Activated T-cell treated with anti-CD3 and anti-CD28 coated beads, Interleukin-2, amount 50 U/mL, for 4 hours (primary cell): ENCODE data around the gene TMC8. TPM values are rescaled to one million over a fixed set of nuclear protein-coding genes. Genes with fewer than 3 reads are reported as not detected.

Experiments used
- ATAC-seq, 2 donors: fragments of 200-7000 bp; cut with Tn5 transposase; one replicate each; pipeline ENCODE4 v1.10.0; 2021
- DNase-seq: peaks from one replicate; pipeline ENCODE4 v3.0.0-alpha.2; 2020
- H3K27me3 Mint-ChIP-seq: one replicate; pipeline ENCODE4 v1.8.0; 2021; ENCODE audit warnings: low read depth, mixed read lengths
- H3K36me3 Mint-ChIP-seq: one replicate; pipeline ENCODE4 v1.8.0; 2022; ENCODE audit warnings: mixed read lengths; ENCODE audit not compliant: insufficient read depth
- H3K4me1 Mint-ChIP-seq: one replicate; pipeline ENCODE4 v1.8.0; 2021; ENCODE audit warnings: low read depth, mixed read lengths
- H3K4me3 Mint-ChIP-seq: one replicate; pipeline ENCODE4 v1.8.0; 2021; ENCODE audit warnings: mild to moderate bottlenecking, moderate library complexity, mixed read lengths
- H3K9me3 Mint-ChIP-seq: one replicate; pipeline ENCODE4 v1.8.0; 2021; ENCODE audit warnings: mixed read lengths
- total RNA-seq, 3 donors: library from RNA; stranded (reverse); gene quantifications; one replicate each; pipeline ENCODE4 v1.2.1, GENCODE V29; 2021

The TMC8 gene
- total RNA-seq, 3 donors from 2014 or later = 46.9 to 69.4 (median 61.7) TPM

DNA sequence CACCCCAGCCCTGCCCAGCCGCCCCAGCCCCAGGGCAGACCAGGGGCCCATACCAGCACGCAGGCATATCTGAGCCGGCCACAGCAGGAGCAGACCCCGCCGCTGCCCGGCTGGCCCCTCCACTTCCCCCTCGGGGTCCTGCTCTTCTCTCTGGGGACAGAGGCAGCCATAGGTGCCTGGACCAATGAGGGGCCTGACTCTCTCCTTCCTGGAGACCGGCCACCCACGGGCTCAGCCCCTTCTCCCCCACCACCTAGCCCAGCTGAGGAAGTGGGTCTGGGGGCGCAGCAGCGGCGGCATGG is 5.8 kb upstream of the TMC8 start:
- peaks cover 15% of the 10 kb centered on the region for H3K36me3 Mint-ChIP-seq
- H3K9me3 Mint-ChIP-seq = no peaks in the 10 kb centered on the region
- H3K27me3 Mint-ChIP-seq = no peaks in the 10 kb centered on the region
- H3K4me1 Mint-ChIP-seq = peaks cover 80% of the 10 kb centered on the region
- H3K4me3 Mint-ChIP-seq = peak overlapping the region; percentile 70
- ATAC-seq (no peak), DNase-seq (no peak)

DNA sequence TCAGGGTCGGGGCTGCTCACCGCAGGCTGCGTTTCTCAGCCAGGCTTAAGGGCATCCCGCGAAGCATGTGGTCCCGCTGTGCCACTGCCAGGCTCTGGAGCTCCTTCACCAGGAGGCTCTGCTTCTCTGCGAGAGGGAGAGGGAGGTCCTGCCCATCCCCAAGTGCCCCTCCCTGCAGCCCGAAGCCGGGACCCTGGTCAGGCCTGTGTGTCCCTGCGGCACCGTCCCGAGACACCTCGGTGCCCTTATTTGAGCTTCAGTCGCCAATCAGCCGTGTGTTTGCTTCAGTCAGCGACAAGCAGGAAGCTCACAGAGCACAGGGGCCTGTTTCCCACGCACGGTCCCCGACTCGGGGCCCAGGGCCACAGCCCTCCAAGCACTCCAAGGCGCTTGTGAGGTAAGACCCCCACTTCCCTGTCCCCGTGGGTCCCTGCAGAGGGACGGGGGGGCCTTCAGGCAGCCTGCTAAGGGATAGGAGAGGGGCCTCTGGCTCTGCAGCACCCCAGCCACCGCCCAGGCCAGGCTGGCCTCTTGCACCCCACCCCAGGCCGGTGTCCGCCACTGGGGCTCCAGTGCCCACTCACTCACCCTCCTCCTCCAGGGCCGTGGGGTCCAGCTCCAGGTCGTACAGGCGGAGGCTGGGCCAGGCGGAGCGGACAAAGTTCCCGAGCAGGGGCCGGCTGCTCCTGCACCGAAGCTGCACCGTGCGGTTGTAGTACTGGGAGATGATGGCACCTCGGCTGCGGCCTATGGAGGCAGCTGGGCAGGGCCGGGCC is 5.2 kb upstream of the TMC8 start:
- Mint-ChIP-seq H3K36me3 (peaks cover 15% of the 10 kb centered on the region), H3K4me3 (peak overlapping the region; percentile 70), H3K27me3 (no peaks in the 10 kb centered on the region), H3K9me3 (no peaks in the 10 kb centered on the region), H3K4me1 (peaks cover 83% of the 10 kb centered on the region)
- ATAC-seq (no peak), DNase-seq (no peak)

DNA sequence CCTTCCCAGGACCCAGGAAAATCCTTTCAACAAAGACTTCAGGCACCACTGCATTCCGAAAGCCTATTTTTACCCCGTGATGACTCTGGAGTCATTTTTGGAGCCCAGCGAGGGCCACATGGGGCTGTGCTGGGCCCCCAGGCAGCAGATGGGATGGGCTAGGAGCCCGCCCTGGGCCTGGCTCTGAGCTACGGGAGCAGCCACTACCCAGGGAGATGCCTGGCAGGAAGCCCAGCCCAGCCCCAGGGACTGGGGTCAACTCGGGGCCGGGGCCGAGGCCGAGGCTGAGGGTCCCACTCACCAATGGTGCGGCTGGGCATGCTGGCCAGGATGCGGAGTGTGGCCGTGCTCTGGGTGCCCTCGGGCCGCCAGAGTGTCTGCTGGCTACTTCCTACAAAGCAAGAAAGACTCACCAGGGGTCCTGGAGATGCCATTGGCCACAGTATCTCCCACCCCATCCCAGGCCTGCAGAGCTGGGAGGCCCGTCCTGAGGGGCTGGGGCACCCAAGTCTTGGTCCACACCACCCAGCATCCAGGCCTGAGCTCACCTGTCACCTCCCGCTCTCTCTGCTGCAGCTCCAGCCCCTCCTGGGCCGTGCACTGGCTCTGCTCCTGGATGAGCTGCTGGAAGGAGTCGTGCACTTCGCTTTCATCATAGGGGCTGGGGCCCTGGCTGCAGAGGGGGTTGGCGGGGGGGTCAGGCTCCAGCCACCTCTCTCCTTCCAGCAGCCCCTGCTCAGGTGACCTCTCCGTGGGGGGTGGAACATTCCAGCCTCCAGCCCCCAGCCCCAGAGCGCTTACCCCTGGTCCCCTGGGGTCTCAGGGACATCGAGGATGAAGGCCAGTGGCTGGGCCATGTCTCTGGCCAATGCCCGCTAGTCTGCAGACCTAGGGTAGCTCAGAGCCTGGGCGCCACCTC is 4.3 kb upstream of the TMC8 start:
- DNase-seq (no peak), ATAC-seq (no peak)
- Mint-ChIP-seq H3K4me1 (peaks cover 84% of the 10 kb centered on the region), H3K9me3 (no peaks in the 10 kb centered on the region), H3K27me3 (no peaks in the 10 kb centered on the region), H3K4me3 (peak overlapping the region; percentile 87), H3K36me3 (peaks cover 15% of the 10 kb centered on the region)

- H3K4me3 Mint-ChIP-seq = peak overlapping the region; percentile 87
- H3K36me3 Mint-ChIP-seq = peaks cover 15% of the 10 kb centered on the region
- peaks cover 78% of the 10 kb centered on the region for H3K4me1 Mint-ChIP-seq
- no peaks in the 10 kb centered on the region for H3K27me3 Mint-ChIP-seq
- ATAC-seq (no peak), DNase-seq (no peak)
- H3K9me3 Mint-ChIP-seq = no peaks in the 10 kb centered on the region
These were observed 3.7 kb upstream of the TMC8 start for GRCh38 chr17:78126895-78127238.

DNA sequence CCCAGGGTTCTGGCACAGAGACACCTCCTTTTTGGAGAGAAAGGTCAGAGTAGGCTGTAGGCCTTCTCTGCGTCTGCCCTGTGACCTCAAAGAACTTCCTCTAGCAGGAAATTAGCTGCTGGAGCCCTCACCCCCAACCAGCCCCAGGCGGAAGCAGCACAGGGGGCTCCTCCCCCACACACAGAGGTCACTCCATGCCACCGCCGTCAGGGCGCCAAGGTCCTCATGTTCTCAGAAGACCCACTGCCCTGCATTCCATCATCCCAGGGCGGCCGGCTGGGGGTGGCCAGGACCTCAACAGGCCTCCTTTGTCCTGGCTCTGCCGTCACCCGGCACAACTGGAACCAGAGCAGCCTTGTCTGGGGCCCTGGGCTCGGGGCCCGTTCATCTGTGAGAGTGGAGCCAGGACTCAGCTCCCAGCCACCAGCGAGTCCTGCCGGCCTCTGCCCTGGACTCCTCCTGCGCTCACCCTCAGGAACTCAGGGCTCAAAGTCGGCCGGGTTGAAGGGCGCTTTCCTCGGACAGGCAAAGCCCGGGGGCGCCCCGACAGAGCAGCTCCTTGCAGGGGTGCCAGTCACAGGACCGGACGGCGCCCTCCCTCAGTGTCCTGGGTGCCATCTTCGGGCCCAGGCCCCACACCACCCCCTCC is 3.2 kb upstream of the TMC8 start:
- H3K4me1 Mint-ChIP-seq = peaks cover 74% of the 10 kb centered on the region
- H3K27me3 Mint-ChIP-seq = no peaks in the 10 kb centered on the region
- no peaks in the 10 kb centered on the region for H3K9me3 Mint-ChIP-seq
- peaks cover 12% of the 10 kb centered on the region for H3K36me3 Mint-ChIP-seq
- DNase-seq (peak; percentile 47), ATAC-seq (peak; percentile 9)
- H3K4me3 Mint-ChIP-seq = peak overlapping the region; percentile 87

DNA sequence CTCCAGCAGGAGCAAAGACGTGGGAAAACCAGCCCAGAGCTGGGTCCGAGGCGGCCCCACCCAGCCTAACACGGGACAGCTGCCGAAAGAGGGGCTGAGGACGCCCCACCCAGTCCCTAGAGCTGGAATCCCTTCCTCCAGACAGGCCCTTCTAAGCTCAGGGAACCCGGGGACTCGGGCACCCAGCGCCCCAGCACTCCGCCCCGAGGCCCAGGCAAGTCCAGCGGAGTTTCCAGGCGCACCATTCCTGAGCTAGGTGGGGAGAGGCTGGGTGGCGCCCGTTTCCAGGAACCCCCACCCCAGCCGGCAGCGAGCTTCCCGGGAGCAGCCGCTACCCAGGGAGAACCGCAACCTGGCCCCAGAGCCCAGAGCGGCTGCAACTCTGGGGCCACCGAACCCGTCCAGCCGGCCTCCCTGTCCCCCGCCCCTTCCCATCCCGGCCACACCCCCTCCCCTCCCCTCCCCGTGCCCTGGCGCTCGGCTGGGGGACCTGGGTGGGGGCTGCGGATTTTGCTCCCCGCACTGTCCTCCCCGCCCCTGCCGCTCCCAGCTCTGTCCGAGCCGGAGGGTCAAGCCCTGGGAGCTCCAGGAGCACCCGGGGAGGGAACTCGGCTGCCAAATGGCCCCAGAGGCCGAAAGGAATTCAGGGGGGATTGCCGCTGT is 2.6 kb upstream of the TMC8 start:
- H3K36me3 Mint-ChIP-seq = peaks cover 6% of the 10 kb centered on the region
- no peak for ATAC-seq
- peaks cover 73% of the 10 kb centered on the region for H3K4me1 Mint-ChIP-seq
- DNase-seq = no peak
- peak overlapping the region; percentile 87 for H3K4me3 Mint-ChIP-seq
- no peaks in the 10 kb centered on the region for H3K9me3 Mint-ChIP-seq
- no peaks in the 10 kb centered on the region for H3K27me3 Mint-ChIP-seq

- ATAC-seq (peak; percentile 11 to 19), DNase-seq (peak; percentile 58)
- H3K4me1 Mint-ChIP-seq = peaks cover 73% of the 10 kb centered on the region
- H3K9me3 Mint-ChIP-seq = no peaks in the 10 kb centered on the region
- peaks cover 4% of the 10 kb centered on the region for H3K36me3 Mint-ChIP-seq
- no peaks in the 10 kb centered on the region for H3K27me3 Mint-ChIP-seq
- peak within 1 kb of the TSS; percentile 90 for H3K4me3 Mint-ChIP-seq
These were observed 1.8 kb upstream of the TMC8 start, which contains the start of gene TMC6 for GRCh38 chr17:78128551-78129350. Gene TMC6, minus strand, starts transcription at chr17:78128755. Its CDS starts 1,923 bp downstream, at chr17:78126832.

DNA sequence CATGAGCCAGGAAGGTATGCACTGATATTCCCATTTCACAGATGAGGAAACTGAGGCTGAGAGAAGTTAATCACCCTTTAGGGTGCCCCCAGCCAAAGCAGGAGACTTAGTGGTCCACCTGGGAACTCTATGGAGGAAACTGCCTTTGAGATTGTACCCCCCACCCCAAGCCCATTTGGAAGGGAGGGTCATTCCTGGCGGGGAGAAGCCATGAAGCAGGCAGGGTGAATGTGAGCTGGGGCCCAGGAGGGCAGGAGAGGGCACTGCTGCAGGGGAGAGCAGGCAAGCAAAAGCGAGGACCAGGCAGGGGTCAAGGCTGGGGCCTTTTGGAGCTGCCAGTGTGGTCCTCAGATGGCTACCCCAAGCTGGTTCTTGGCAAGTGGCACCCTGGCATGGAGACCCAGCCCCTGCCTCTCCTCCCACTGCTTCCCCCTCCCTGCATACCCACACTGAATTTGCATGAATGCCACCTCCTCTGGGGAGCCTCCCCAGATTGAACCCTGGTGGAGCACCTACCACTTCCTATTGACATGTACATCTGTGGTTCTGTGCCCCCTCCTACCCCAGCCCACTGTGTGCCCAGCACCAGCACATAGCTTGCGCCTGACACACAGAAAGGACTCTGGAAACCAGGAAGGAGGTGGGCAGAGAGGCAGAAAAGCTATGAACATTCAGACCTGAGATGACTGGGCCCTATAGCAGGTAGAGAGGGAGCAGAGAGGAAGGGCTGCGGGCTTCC is 1.1 kb upstream of the TMC8 start:
- no peaks in the 10 kb centered on the region for H3K27me3 Mint-ChIP-seq
- H3K4me1 Mint-ChIP-seq = peaks cover 73% of the 10 kb centered on the region
- H3K36me3 Mint-ChIP-seq = peaks cover 10% of the 10 kb centered on the region
- no peaks in the 10 kb centered on the region for H3K9me3 Mint-ChIP-seq
- ATAC-seq (no peak), DNase-seq (no peak)
- H3K4me3 Mint-ChIP-seq = peak overlapping the region; percentile 90

- ATAC-seq = no peak
- peak overlapping the region; percentile 90 for H3K4me3 Mint-ChIP-seq
- peaks cover 10% of the 10 kb centered on the region for H3K36me3 Mint-ChIP-seq
- peaks cover 73% of the 10 kb centered on the region for H3K4me1 Mint-ChIP-seq
- no peak for DNase-seq
- no peaks in the 10 kb centered on the region for H3K9me3 Mint-ChIP-seq
- H3K27me3 Mint-ChIP-seq = no peaks in the 10 kb centered on the region
These were observed 508 bp upstream of the TMC8 start for GRCh38 chr17:78130090-78130436.

DNA sequence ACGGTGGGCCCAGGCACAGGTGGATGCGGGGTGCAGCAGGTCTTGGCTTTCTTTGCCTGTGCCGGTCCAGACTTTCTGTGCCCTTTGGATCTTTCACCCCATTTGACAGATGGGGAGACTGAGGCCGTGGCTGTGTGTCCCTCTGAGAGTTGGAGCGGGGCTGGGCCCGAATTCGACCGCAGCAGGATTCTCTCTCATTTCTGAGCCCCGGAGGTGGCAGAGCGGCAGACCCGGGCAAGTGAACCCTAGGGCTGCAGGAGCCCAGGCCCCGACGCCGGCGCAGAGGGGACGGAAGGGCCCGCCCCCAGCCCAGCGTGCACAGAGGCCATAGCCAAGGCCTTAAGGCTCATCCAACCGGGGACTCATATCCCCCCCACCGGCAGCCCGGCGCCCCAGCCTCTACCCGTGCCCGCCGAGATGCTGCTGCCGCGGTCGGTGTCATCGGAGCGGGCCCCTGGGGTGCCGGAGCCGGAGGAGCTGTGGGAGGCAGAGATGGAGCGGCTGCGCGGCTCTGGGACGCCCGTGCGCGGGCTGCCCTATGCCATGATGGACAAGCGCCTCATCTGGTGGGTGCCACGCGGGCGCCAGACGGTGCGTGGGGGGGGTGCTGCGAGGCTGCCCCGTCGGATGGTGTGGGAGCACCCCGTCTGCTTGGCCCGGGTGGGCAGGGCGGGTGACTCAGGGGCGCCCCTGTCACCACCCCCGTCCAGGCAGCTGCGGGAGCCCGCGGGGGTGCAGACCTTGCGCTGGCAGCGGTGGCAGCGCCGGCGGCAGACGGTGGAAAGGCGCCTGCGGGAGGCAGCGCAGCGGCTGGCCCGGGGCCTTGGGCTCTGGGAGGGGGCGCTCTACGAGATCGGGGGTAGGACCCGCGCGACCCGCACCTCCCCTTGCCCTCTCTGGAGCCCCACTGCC is 857 bp downstream of the TMC8 start:
- DNase-seq (peak; percentile 60), ATAC-seq (peak; percentile 19 to 27)
- peak overlapping the region; percentile 90 for H3K4me3 Mint-ChIP-seq
- H3K4me1 Mint-ChIP-seq = peaks cover 75% of the 10 kb centered on the region
- no peaks in the 10 kb centered on the region for H3K27me3 Mint-ChIP-seq
- H3K36me3 Mint-ChIP-seq = peaks cover 16% of the 10 kb centered on the region
- no peaks in the 10 kb centered on the region for H3K9me3 Mint-ChIP-seq

- Mint-ChIP-seq H3K4me3 (peak overlapping the region; percentile 51), H3K9me3 (no peaks in the 10 kb centered on the region), H3K4me1 (peaks cover 75% of the 10 kb centered on the region), H3K36me3 (peaks cover 17% of the 10 kb centered on the region), H3K27me3 (no peaks in the 10 kb centered on the region)
- DNase-seq (peak; percentile 56), ATAC-seq (peak; percentile 5 to 7)
These were observed 1.6 kb downstream of the TMC8 start for GRCh38 chr17:78132084-78132676.

DNA sequence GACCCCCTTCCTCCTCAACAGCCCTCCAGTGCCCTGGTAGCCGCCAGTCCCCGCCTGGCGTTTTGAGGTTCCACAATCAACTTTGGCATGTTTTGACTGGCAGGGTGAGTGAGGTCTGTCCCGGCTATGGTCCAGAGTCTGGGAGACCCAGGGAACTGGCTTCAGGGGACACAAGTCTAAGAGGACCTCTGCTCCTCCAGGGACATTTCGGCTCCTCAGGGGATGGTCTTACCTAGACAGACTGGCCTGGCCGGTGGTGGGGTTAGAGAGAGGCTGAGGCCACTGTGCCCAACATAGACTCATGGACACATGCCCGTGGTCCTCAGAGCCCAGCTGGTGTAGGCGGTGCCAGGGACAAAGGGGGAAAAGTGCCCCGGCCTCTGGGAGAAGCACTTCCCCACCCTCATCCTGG is 2.2 kb downstream of the TMC8 start:
- peaks cover 75% of the 10 kb centered on the region for H3K4me1 Mint-ChIP-seq
- H3K36me3 Mint-ChIP-seq = peaks cover 21% of the 10 kb centered on the region
- no peaks in the 10 kb centered on the region for H3K9me3 Mint-ChIP-seq
- H3K27me3 Mint-ChIP-seq = no peaks in the 10 kb centered on the region
- ATAC-seq = no peak
- H3K4me3 Mint-ChIP-seq = peak overlapping the region; percentile 51
- DNase-seq = no peak
